Activated CD4-positive, alpha-beta T cell treated with anti-CD3 and anti-CD28 coated beads, Interleukin-2, amount 10 ng/mL, durations not matched to agents 7 days and 5 days (primary cell): Measurements from ENCODE around the gene EPB41L4A. TPM values are rescaled to one million over a fixed set of nuclear protein-coding genes. Genes with fewer than 3 reads are reported as not detected.
"Not testable (repeated sequence)": the region's sequence is repeated elsewhere in the genome, so short reads cannot be mapped to it uniquely, and the experiment has no call there.

Experiments used
- CTCF ChIA-PET: fragments of 350-600 bp; sonication (Branson Sonifier 250); formaldehyde crosslinking; loops from one replicate; lab custom pipeline; 2021; ENCODE audit warnings: antibody characterized with exemption; lab: Charles Lee
- POLR2A ChIA-PET: fragments of 350-600 bp; sonication (Branson Sonifier 250); formaldehyde crosslinking; loops from one replicate; lab custom pipeline; 2021; ENCODE audit warnings: antibody characterized with exemption; lab: Charles Lee
- DNase-seq: peaks from one replicate; pipeline ENCODE4 v3.0.0-alpha.2; 2020
- H3K27ac Mint-ChIP-seq: one replicate; pipeline ENCODE4 v1.8.0; 2021; ENCODE audit warnings: mild to moderate bottlenecking, moderate library complexity, mixed read lengths
- H3K27me3 Mint-ChIP-seq: one replicate; pipeline ENCODE4 v1.8.0; 2021; ENCODE audit warnings: mixed read lengths
- H3K36me3 Mint-ChIP-seq: one replicate; pipeline ENCODE4 v1.8.0; 2021; ENCODE audit warnings: low read depth, mixed read lengths
- H3K4me1 Mint-ChIP-seq: one replicate; pipeline ENCODE4 v1.8.0; 2021; ENCODE audit warnings: mixed read lengths
- H3K4me3 Mint-ChIP-seq: one replicate; pipeline ENCODE4 v1.8.0; 2021; ENCODE audit warnings: mild to moderate bottlenecking, moderate library complexity, mixed read lengths
- H3K9me3 Mint-ChIP-seq: one replicate; pipeline ENCODE4 v1.8.0; 2021; ENCODE audit warnings: mixed read lengths
- total RNA-seq, 2 experiments: library from RNA; stranded (reverse); gene quantifications; one replicate each; pipeline ENCODE4 v1.2.3, GENCODE V29; 2021

Gene EPB41L4A
- total RNA-seq, 2 experiments from 2014 or later: 0.62 to 1.2 TPM

GRCh38 chr5:112367400-112367799 lies 51.7 kb downstream of the EPB41L4A start:
- no peaks in the 10 kb centered on the region for H3K9me3 Mint-ChIP-seq
- no peaks in the 10 kb centered on the region for H3K36me3 Mint-ChIP-seq
- no peak for DNase-seq
- no peak overlapping the region for H3K4me3 Mint-ChIP-seq
- no peak overlapping the region for H3K27ac Mint-ChIP-seq
- CTCF ChIA-PET: no interaction called here
- no peaks in the 10 kb centered on the region for H3K27me3 Mint-ChIP-seq
- POLR2A ChIA-PET: no interaction called here
- no peaks in the 10 kb centered on the region for H3K4me1 Mint-ChIP-seq

DNA sequence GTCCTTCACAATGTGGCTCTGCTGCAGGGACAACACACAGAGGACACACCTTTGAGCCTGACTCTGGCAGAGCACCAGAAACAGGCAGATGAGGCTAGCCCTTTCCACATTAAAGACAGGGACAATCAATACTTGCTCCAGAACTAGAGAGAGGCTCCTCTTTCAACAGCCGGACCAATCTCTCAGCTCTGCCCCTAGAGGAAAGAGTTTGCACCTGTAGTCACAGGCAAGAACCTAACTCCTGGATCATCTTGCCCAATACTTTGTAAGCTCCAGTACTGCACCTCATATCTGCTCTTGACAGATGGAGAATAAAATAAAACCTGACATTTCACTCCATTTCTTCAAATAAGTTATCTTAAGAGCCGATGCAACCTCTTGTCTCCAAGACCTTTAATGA lies 52.1 kb downstream of the EPB41L4A start:
- no peak overlapping the region for H3K4me3 Mint-ChIP-seq
- H3K27ac Mint-ChIP-seq: no peak overlapping the region
- no peaks in the 10 kb centered on the region for H3K27me3 Mint-ChIP-seq
- no peak for DNase-seq
- no peaks in the 10 kb centered on the region for H3K4me1 Mint-ChIP-seq
- POLR2A ChIA-PET: no interaction called here
- CTCF ChIA-PET: no interaction called here
- no peaks in the 10 kb centered on the region for H3K9me3 Mint-ChIP-seq
- no peaks in the 10 kb centered on the region for H3K36me3 Mint-ChIP-seq

GRCh38 chr5:112360740-112361139 lies 58.3 kb downstream of the EPB41L4A start:
- POLR2A ChIA-PET, CTCF ChIA-PET, DNase-seq, H3K4me3 Mint-ChIP-seq, H3K36me3 Mint-ChIP-seq, H3K27me3 Mint-ChIP-seq, H3K27ac Mint-ChIP-seq, H3K9me3 Mint-ChIP-seq, H3K4me1 Mint-ChIP-seq: not testable (repeated sequence)

DNA sequence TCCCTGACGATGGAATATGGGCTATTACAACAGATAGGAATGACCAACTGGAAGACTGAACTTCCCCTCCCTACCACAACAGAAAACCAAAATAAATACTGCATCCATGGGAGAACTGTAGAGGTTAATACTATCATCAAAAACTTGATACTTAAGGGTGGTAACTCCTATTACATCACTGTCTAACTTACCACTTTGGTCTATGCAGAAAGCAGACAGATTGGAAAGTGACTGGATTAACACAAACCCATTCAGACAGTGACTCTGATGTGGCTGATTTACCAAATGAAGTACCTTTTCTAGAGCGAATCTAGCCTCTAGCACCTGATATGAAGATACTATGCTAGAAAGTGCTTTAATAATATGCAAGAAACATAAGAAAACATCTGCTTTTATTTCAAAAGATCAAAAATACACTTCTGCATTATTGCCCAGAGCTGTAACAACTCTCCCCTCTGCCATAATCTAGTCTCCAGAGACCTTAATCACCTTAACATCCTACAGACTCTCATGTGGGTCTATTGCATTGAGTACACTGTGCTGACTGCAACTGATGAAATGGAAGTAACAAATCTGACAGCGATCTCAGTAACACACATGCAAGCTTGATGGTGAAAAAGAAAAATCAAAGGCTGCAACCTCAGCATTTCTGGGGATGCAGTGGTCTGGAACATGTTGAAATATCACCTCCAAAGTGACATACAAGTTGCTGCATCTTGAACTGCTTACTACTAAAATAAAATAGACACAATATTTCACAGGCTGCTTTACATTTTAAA lies 62.7 kb downstream of the EPB41L4A start:
- Mint-ChIP-seq H3K4me3 (no peak overlapping the region), H3K27ac (no peak overlapping the region), H3K27me3 (peaks cover 2% of the 10 kb centered on the region), H3K9me3 (no peaks in the 10 kb centered on the region), H3K36me3 (no peaks in the 10 kb centered on the region), H3K4me1 (no peaks in the 10 kb centered on the region)
- POLR2A ChIA-PET: no interaction called here
- CTCF ChIA-PET: no interaction called here
- DNase-seq: no peak

- POLR2A ChIA-PET: no interaction called here
- Mint-ChIP-seq H3K27me3 (peaks cover 2% of the 10 kb centered on the region), H3K4me1 (no peaks in the 10 kb centered on the region), H3K4me3 (no peak overlapping the region), H3K9me3 (no peaks in the 10 kb centered on the region), H3K27ac (no peak overlapping the region), H3K36me3 (no peaks in the 10 kb centered on the region)
- CTCF ChIA-PET: no interaction called here
- DNase-seq: no peak
Observed at GRCh38 chr5:112355058-112355685, 63.9 kb downstream of the EPB41L4A start.

- CTCF ChIA-PET: no interaction called here
- POLR2A ChIA-PET: no interaction called here
- DNase-seq: no peak
- H3K36me3 Mint-ChIP-seq: no peaks in the 10 kb centered on the region
- H3K4me1 Mint-ChIP-seq: no peaks in the 10 kb centered on the region
- H3K9me3 Mint-ChIP-seq: no peaks in the 10 kb centered on the region
- H3K27ac Mint-ChIP-seq: no peak overlapping the region
- H3K27me3 Mint-ChIP-seq: peaks cover 2% of the 10 kb centered on the region
- H3K4me3 Mint-ChIP-seq: no peak overlapping the region
Observed at GRCh38 chr5:112353678-112354077, 65.4 kb downstream of the EPB41L4A start.

DNA sequence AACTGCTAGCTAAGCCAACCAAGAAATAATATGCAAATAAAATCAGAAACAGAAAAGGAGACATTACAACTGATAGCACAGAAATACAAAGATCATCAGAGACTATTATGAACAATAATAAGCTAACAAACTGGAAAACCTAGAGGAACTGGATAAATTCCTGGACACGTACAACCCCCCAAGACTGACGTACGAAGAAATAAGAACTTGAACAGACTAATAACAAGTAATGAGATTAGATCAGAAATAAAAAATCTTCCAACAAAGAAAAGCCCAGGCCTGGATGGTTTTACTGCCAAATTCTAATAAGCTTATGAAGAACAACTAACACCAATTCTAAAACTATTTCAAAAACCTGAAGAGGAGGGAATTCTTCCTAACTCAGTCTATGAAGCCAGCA lies 67.9 kb downstream of the EPB41L4A start:
- peaks cover 2% of the 10 kb centered on the region for H3K27me3 Mint-ChIP-seq
- H3K27ac Mint-ChIP-seq: no peak overlapping the region
- no peak overlapping the region for H3K4me3 Mint-ChIP-seq
- H3K4me1 Mint-ChIP-seq: no peaks in the 10 kb centered on the region
- no peak for DNase-seq
- no peaks in the 10 kb centered on the region for H3K36me3 Mint-ChIP-seq
- H3K9me3 Mint-ChIP-seq: no peaks in the 10 kb centered on the region
- ChIA-PET POLR2A (no interaction called here), CTCF (no interaction called here)

DNA sequence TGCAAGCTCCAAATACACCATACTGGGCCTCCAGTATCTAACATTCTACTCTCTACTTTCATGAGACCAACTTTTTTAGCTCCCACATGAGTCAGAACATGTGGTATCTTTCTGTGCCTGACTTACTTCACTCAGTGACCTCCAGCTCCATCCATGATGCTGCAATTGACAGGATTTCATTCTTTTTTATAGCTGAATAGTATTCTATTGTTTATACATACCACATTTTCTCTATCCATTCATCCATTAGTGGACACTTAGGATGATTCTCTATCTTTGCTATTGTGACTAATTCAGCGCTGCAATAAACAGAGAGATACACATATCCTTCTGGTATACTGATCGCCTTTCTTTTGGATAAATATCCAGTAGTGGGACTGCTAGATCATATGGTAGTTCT lies 68.5 kb downstream of the EPB41L4A start:
- ChIA-PET POLR2A (no interaction called here), CTCF (no interaction called here)
- no peak for DNase-seq
- Mint-ChIP-seq H3K36me3 (no peaks in the 10 kb centered on the region), H3K27me3 (peaks cover 2% of the 10 kb centered on the region), H3K27ac (no peak overlapping the region), H3K4me3 (no peak overlapping the region), H3K9me3 (no peaks in the 10 kb centered on the region), H3K4me1 (no peaks in the 10 kb centered on the region)

DNA sequence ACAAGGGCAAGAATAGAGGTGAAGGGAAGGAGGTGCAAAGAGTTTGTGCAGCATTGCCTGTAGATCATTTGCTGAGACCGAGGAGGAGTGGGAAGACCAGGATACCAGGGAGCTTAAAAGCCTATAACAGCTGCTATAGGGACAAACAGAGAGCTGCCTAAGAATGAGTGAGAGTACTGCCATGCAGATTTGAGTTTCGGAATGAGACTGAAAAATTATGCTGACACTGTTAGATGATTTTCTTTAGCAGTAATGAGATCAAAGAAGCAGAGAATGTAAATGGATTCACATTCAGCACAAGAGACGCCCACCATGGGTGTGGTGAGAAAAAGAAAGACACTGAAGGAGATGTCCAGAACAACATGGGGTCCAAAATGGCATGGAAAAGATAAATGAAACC lies 69.7 kb downstream of the EPB41L4A start:
- ChIA-PET CTCF (no interaction called here), POLR2A (no interaction called here)
- no peaks in the 10 kb centered on the region for H3K9me3 Mint-ChIP-seq
- H3K36me3 Mint-ChIP-seq: no peaks in the 10 kb centered on the region
- DNase-seq: no peak
- no peaks in the 10 kb centered on the region for H3K4me1 Mint-ChIP-seq
- no peak overlapping the region for H3K27ac Mint-ChIP-seq
- peaks cover 2% of the 10 kb centered on the region for H3K27me3 Mint-ChIP-seq
- no peak overlapping the region for H3K4me3 Mint-ChIP-seq

GRCh38 chr5:112348915-112349314 lies 70.2 kb downstream of the EPB41L4A start:
- Mint-ChIP-seq H3K4me1 (no peaks in the 10 kb centered on the region), H3K9me3 (no peaks in the 10 kb centered on the region), H3K4me3 (no peak overlapping the region), H3K36me3 (no peaks in the 10 kb centered on the region), H3K27me3 (no peaks in the 10 kb centered on the region), H3K27ac (no peak overlapping the region)
- no peak for DNase-seq
- POLR2A ChIA-PET: no interaction called here
- CTCF ChIA-PET: no interaction called here

GRCh38 chr5:112348387-112348786 lies 70.7 kb downstream of the EPB41L4A start:
- Mint-ChIP-seq H3K36me3 (no peaks in the 10 kb centered on the region), H3K9me3 (no peaks in the 10 kb centered on the region), H3K4me1 (no peaks in the 10 kb centered on the region), H3K4me3 (no peak overlapping the region), H3K27me3 (peaks cover 3% of the 10 kb centered on the region), H3K27ac (no peak overlapping the region)
- DNase-seq: no peak
- POLR2A ChIA-PET: no interaction called here
- CTCF ChIA-PET: no interaction called here

- Mint-ChIP-seq H3K4me3 (no peak overlapping the region), H3K36me3 (no peaks in the 10 kb centered on the region), H3K9me3 (no peaks in the 10 kb centered on the region), H3K4me1 (no peaks in the 10 kb centered on the region), H3K27me3 (peaks cover 7% of the 10 kb centered on the region), H3K27ac (no peak overlapping the region)
- ChIA-PET CTCF (no interaction called here), POLR2A (no interaction called here)
- DNase-seq: no peak
Observed at GRCh38 chr5:112346411-112347044, 72.5 kb downstream of the EPB41L4A start.

DNA sequence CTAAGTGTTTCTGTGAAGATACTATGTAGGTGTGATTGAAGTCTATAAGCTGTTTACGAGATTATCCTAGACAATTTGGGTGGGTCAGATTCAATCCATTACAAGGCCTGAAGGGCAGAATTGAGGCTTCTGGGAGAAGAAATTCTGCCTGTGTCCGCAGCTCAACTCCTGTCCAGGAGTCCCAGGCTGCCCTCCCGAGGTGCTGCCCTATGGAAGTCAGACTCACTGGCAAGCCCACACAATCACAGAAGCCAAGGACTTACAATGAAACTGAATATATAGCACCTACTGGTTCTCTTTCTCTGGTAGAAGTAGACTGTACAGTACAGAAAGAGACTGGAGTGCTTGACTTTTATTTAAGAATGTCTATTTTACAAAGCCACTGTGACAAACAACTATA lies 74.5 kb downstream of the EPB41L4A start:
- Mint-ChIP-seq H3K4me3 (no peak overlapping the region), H3K4me1 (no peaks in the 10 kb centered on the region)
- POLR2A ChIA-PET: no interaction called here

More for the DNA sequence above, 74.5 kb downstream of the EPB41L4A start:
- peaks cover 7% of the 10 kb centered on the region for H3K27me3 Mint-ChIP-seq
- H3K9me3 Mint-ChIP-seq: no peaks in the 10 kb centered on the region
- no peak overlapping the region for H3K27ac Mint-ChIP-seq
- DNase-seq: no peak
- CTCF ChIA-PET: no interaction called here
- H3K36me3 Mint-ChIP-seq: no peaks in the 10 kb centered on the region
